Activated CD8-positive, alpha-beta T cell treated with anti-CD3 and anti-CD28 coated beads for 36 hours (primary cell): ENCODE results near the gene DMRTB1. TPM values are rescaled to one million over a fixed set of nuclear protein-coding genes. Genes with fewer than 3 reads are reported as not detected.

ENCODE experiments used
- ATAC-seq: fragments of 200-7000 bp; cut with Tn5 transposase; one replicate; pipeline ENCODE4 v1.10.0; 2021; ENCODE audit warnings: mild to moderate bottlenecking, moderate library complexity
- CTCF ChIA-PET: fragments of 350-600 bp; sonication (Branson Sonifier 250); formaldehyde crosslinking; loops from one replicate; lab custom pipeline; 2021; ENCODE audit warnings: antibody characterized with exemption; lab: Charles Lee
- POLR2A ChIA-PET: fragments of 350-600 bp; sonication (Branson Sonifier 250); formaldehyde crosslinking; loops from one replicate; lab custom pipeline; 2021; ENCODE audit warnings: antibody characterized with exemption; lab: Charles Lee
- DNase-seq: peaks from one replicate; pipeline ENCODE4 v3.0.0-alpha.2; 2020
- H3K27ac Mint-ChIP-seq: one replicate; pipeline ENCODE4 v1.8.0; 2021; ENCODE audit warnings: mild to moderate bottlenecking, mixed read lengths
- H3K27me3 Mint-ChIP-seq: one replicate; pipeline ENCODE4 v1.8.0; 2021; ENCODE audit warnings: mixed read lengths
- H3K36me3 Mint-ChIP-seq: one replicate; pipeline ENCODE4 v1.8.0; 2021; ENCODE audit warnings: low read depth, mixed read lengths
- H3K4me1 Mint-ChIP-seq: one replicate; pipeline ENCODE4 v1.8.0; 2021; ENCODE audit warnings: low read depth, mixed read lengths
- H3K4me3 Mint-ChIP-seq: one replicate; pipeline ENCODE4 v1.8.0; 2021; ENCODE audit warnings: mild to moderate bottlenecking, moderate library complexity, mixed read lengths
- H3K9me3 Mint-ChIP-seq: one replicate; pipeline ENCODE4 v1.8.0; 2021; ENCODE audit warnings: mixed read lengths
- CTCF ChIP-seq: fragments of 200-600 bp; IDR thresholded peaks from one replicate; pipeline ENCODE4 v1.8.0; 2022; ENCODE audit warnings: antibody characterized with exemption, mild to moderate bottlenecking
- intact Hi-C: fragments of 100-400 bp; cut with micrococcal nuclease; formaldehyde crosslinking; loops from one replicate; pipeline ENCODE4 v1.10.0; 2022
- total RNA-seq, 2 experiments: library from RNA; stranded (reverse); gene quantifications; one replicate each; pipeline ENCODE4 v1.2.3, GENCODE V29; 2021

Gene DMRTB1
- total RNA-seq, 2 experiments from 2014 or later, result not detected

- Mint-ChIP-seq H3K4me1 (no peaks in the 10 kb centered on the region), H3K27ac (no peak overlapping the region), H3K27me3 (peaks cover 6% of the 10 kb centered on the region), H3K4me3 (no peak overlapping the region), H3K9me3 (no peaks in the 10 kb centered on the region), H3K36me3 (no peaks in the 10 kb centered on the region)
- CTCF ChIA-PET, result interaction anchor here (1.8 kb wide), 1 partner anchor 199 kb away, joined by 4 read pairs; no protein-coding TSS in a partner anchor
- intact Hi-C loops, result no loop called here
- no peak for TF ChIP-seq CTCF
- POLR2A ChIA-PET, result interaction anchor here (0.6 kb wide), 1 partner anchor 17 kb away, joined by 3 read pairs; no protein-coding TSS in a partner anchor
- no peak for DNase-seq
- ATAC-seq, result no peak
These were observed 24.0 kb downstream of the DMRTB1 start for GRCh38 chr1:53483170-53483569.

GRCh38 chr1:53483656-53484055, 24.5 kb downstream of the DMRTB1 start:
- intact Hi-C loops, result loop anchor here (2.0 kb wide), 1 partner anchor 271 kb away; no protein-coding TSS in a partner anchor
- DNase-seq (no peak), ATAC-seq (no peak)
- Mint-ChIP-seq H3K9me3 (no peaks in the 10 kb centered on the region), H3K27ac (no peak overlapping the region), H3K27me3 (peaks cover 7% of the 10 kb centered on the region), H3K4me3 (no peak overlapping the region), H3K4me1 (no peaks in the 10 kb centered on the region), H3K36me3 (no peaks in the 10 kb centered on the region)
- ChIA-PET POLR2A (no interaction called here), CTCF (interaction anchor here (1.3 to 1.8 kb wide), 5 partner anchors 10 to 243 kb away, joined by 3 to 6 read pairs (median 4); no protein-coding TSS in a partner anchor)
- no peak for TF ChIP-seq CTCF

- CTCF ChIA-PET, result interaction anchor here (0.6 to 2.4 kb wide), 18 partner anchors 10 to 474 kb away, joined by 3 to 8 read pairs (median 4); no protein-coding TSS in a partner anchor
- Mint-ChIP-seq H3K27ac (no peak overlapping the region), H3K36me3 (no peaks in the 10 kb centered on the region), H3K9me3 (no peaks in the 10 kb centered on the region), H3K4me1 (no peaks in the 10 kb centered on the region), H3K27me3 (peaks cover 9% of the 10 kb centered on the region), H3K4me3 (no peak overlapping the region)
- DNase-seq (no peak), ATAC-seq (no peak)
- POLR2A ChIA-PET, result interaction anchor here (1.5 kb wide), 1 partner anchor 19 kb away, joined by 3 read pairs; no protein-coding TSS in a partner anchor
- intact Hi-C loops, result loop anchor here (2.0 to 5.0 kb wide), 2 partner anchors 197 to 270 kb away; no protein-coding TSS in a partner anchor
- no peak for TF ChIP-seq CTCF
These were observed 25.7 kb downstream of the DMRTB1 start for GRCh38 chr1:53484705-53485477.

GRCh38 chr1:53485478-53486394, 26.5 kb downstream of the DMRTB1 start:
- DNase-seq (peak; percentile 87), ATAC-seq (peak; percentile 80)
- ChIA-PET POLR2A (interaction anchor here (0.8 to 1.5 kb wide), 2 partner anchors 20 to 196 kb away, joined by 3 read pairs; no protein-coding TSS in a partner anchor), CTCF (interaction anchor here (0.6 to 2.5 kb wide), 31 partner anchors 9 to 473 kb away, joined by 3 to 18 read pairs (median 4); no protein-coding TSS in a partner anchor)
- Mint-ChIP-seq H3K4me3 (no peak overlapping the region), H3K9me3 (no peaks in the 10 kb centered on the region), H3K27me3 (peaks cover 9% of the 10 kb centered on the region), H3K27ac (no peak overlapping the region), H3K4me1 (no peaks in the 10 kb centered on the region), H3K36me3 (no peaks in the 10 kb centered on the region)
- intact Hi-C loops, result loop anchor here (2.0 to 5.0 kb wide), 2 partner anchors 197 to 269 kb away; no protein-coding TSS in a partner anchor
- TF ChIP-seq CTCF, result peak; percentile 80
